ENCODE measurements around the gene CACNB4.

CACNB4 gene

DNA sequence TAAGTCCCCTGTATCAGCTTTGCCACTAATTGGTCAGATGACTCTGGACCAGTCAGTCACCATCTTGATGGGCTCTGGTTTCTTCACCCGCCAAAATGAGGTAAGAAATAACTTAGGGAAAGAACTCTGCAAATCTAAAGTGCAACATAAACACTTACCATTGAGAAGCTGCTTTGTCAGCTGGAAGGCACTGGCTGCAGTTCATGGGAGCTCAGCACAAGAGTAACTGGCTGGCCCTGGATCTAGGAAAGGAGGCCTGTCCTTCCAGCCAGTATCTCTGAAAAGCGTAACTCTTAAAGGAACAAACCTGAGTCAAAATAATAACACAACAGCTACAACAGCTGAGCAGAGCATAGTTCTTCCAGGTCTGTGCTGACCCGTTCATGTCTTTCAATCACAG lies 123.9 kb downstream of the CACNB4 start:
- ChIA-PET POLR2A (no interaction called here), CTCF (interaction anchor here (0.7 to 1.7 kb wide), 2 partner anchors 24 to 508 kb away, joined by 3 to 4 read pairs; no protein-coding TSS in a partner anchor)
- no peak for DNase-seq (ENCODE audit: extremely low spot score)
- no peak for TF ChIP-seq ZNF384 (IDR thresholded peaks at IDR 0.05)
- no peak for TF ChIP-seq BHLHE40 (IDR thresholded peaks at IDR 0.05; ENCODE audit: borderline replicate concordance)

DNA sequence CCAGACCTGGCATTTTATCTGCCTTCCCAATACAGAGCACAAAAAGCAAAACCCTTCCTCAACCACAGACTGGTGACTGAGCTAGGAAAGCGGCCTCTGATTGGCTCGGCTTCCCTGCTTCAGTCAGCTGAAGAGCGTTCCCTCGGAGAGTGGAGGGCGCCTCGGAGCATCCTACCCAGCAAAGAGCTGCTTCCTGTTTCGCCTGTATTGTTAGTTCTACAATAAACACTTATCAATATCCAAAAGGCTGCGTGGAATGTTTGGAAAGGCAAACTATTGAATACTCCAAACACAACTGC lies 125.0 kb downstream of the CACNB4 start:
- peak; percentile 12 for DNase-seq (ENCODE audit: extremely low spot score)
- TF ChIP-seq L3MBTL2 (conservative IDR thresholded peaks at IDR 0.05) = no peak
- no peak for TF ChIP-seq FOXM1 (IDR thresholded peaks at IDR 0.05; ENCODE audit: borderline replicate concordance)
- no peak for TF ChIP-seq FOXK2 (IDR thresholded peaks at IDR 0.05)
- no peak for TF ChIP-seq FOXA1 (IDR thresholded peaks at IDR 0.05)
- no peak for TF ChIP-seq SP1 (IDR thresholded peaks at IDR 0.05)
- no peak for TF ChIP-seq TARDBP (IDR thresholded peaks at IDR 0.05)
- ChIA-PET POLR2A (no interaction called here), CTCF (interaction anchor here (1.7 kb wide), 1 partner anchor 25 kb away, joined by 4 read pairs; no protein-coding TSS in a partner anchor)

- ChIA-PET CTCF (interaction anchor here (0.6 kb wide), 1 partner anchor 10 kb away, joined by 4 read pairs; no protein-coding TSS in a partner anchor), POLR2A (no interaction called here)
- TF ChIP-seq ZNF384 (IDR thresholded peaks at IDR 0.05) = no peak
- no peak for TF ChIP-seq L3MBTL2 (conservative IDR thresholded peaks at IDR 0.05)
- TF ChIP-seq FOXK2 (IDR thresholded peaks at IDR 0.05) = no peak
- no peak for TF ChIP-seq PKNOX1 (IDR thresholded peaks at IDR 0.05)
- no peak for TF ChIP-seq SP1 (IDR thresholded peaks at IDR 0.05)
- DNase-seq (ENCODE audit: extremely low spot score) = no peak
Measured at GRCh38 chr2:151973013-151973900, 125.6 kb downstream of the CACNB4 start.

- ChIA-PET CTCF (interaction anchor here (0.6 to 0.7 kb wide), 2 partner anchors 10 to 183 kb away, joined by 4 to 7 read pairs; no protein-coding TSS in a partner anchor), POLR2A (no interaction called here)
- DNase-seq (ENCODE audit: extremely low spot score) = no peak
- TF ChIP-seq NFRKB (IDR thresholded peaks at IDR 0.05) = no peak
Measured at GRCh38 chr2:151972241-151973012, 126.4 kb downstream of the CACNB4 start.

DNA sequence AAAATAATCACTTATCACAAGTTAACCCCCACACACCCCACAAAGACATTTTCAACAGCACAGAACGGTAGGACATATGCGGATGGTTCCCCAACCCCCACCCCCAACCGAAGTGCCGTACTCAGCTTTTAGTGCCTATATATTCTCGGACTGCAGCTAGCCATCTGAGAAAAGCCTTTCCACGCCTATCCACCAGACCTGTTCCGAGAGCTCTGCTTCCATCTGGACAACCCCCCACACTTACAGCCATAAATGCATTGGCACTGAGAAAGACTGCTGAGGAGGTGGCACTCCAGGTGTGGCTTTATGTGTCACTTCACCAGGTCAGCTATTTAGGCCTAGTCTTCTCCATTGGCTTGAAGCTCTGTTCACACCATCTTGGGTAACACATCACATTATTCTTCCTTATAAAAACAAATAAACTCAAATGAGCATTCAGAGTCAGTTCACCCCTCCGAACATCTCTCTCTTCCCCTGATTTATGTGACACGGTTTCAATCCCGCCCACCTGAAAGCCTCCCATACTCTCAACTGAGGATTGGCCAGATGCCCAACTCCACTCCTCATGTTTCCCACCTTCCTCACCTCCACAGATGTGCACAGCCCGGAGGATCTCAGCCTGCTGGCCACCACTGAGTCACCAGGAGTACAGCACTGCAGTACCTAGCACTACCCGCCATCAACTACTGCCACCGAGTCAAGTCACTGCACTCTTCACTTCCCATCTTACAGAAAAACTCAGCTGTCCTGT lies 127.4 kb downstream of the CACNB4 start:
- POLR2A ChIA-PET = no interaction called here

GRCh38 chr2:151968770-151969470 lies 129.9 kb downstream of the CACNB4 start:
- DNase-seq (ENCODE audit: extremely low spot score) = no peak
- ChIA-PET POLR2A (no interaction called here), CTCF (no interaction called here)
- TF ChIP-seq HDGF (IDR thresholded peaks at IDR 0.05; ENCODE audit: borderline replicate concordance) = no peak
- TF ChIP-seq SP1 (IDR thresholded peaks at IDR 0.05) = no peak
- no peak for TF ChIP-seq LEF1 (IDR thresholded peaks at IDR 0.05; ENCODE audit: borderline replicate concordance)
- TF ChIP-seq PKNOX1 (IDR thresholded peaks at IDR 0.05) = no peak
- TF ChIP-seq FOXA1 (IDR thresholded peaks at IDR 0.05) = no peak
- TF ChIP-seq CTBP1 (IDR thresholded peaks at IDR 0.05; ENCODE audit: borderline replicate concordance) = no peak
- no peak for TF ChIP-seq BHLHE40 (IDR thresholded peaks at IDR 0.05; ENCODE audit: borderline replicate concordance)
- no peak for TF ChIP-seq TARDBP (IDR thresholded peaks at IDR 0.05)
- no peak for TF ChIP-seq ZNF384 (IDR thresholded peaks at IDR 0.05)
- TF ChIP-seq SUZ12 (IDR thresholded peaks at IDR 0.05) = no peak
- TF ChIP-seq FOXM1 (IDR thresholded peaks at IDR 0.05; ENCODE audit: borderline replicate concordance) = no peak

More for the DNA sequence above, 127.4 kb downstream of the CACNB4 start:
- CTCF ChIA-PET = interaction anchor here (0.7 kb wide), 2 partner anchors 24 to 182 kb away, joined by 4 to 7 read pairs; no protein-coding TSS in a partner anchor
- DNase-seq (ENCODE audit: extremely low spot score) = no peak
- TF ChIP-seq LEF1 (IDR thresholded peaks at IDR 0.05; ENCODE audit: borderline replicate concordance) (no peak), FOXM1 (IDR thresholded peaks at IDR 0.05; ENCODE audit: borderline replicate concordance) (no peak), NFRKB (IDR thresholded peaks at IDR 0.05) (no peak), L3MBTL2 (conservative IDR thresholded peaks at IDR 0.05) (no peak), ARNT (IDR thresholded peaks at IDR 0.05) (no peak), BHLHE40 (IDR thresholded peaks at IDR 0.05; ENCODE audit: borderline replicate concordance) (no peak), CTBP1 (IDR thresholded peaks at IDR 0.05; ENCODE audit: borderline replicate concordance) (no peak), FOXA1 (IDR thresholded peaks at IDR 0.05) (no peak), FOXK2 (IDR thresholded peaks at IDR 0.05) (no peak), ELF4 (IDR thresholded peaks at IDR 0.05) (no peak), HDGF (IDR thresholded peaks at IDR 0.05; ENCODE audit: borderline replicate concordance) (no peak), TARDBP (IDR thresholded peaks at IDR 0.05) (no peak), SP1 (IDR thresholded peaks at IDR 0.05) (no peak), SUZ12 (IDR thresholded peaks at IDR 0.05) (no peak)

Measured in HEK293T (cell line).